OCI-LY7 (cell line): ENCODE measurements around the gene STPG3. TPM values are rescaled to one million over a fixed set of nuclear protein-coding genes. Genes with fewer than 3 reads are reported as not detected.

Experiments used
- BruUV-seq: library from RNA; stranded (reverse); fragments of 400-500 nt; replicated peaks from 2 replicates; lab custom pipeline; 2021; lab: Mats Ljungman, UMichigan
- CTCF ChIA-PET: fragments of 300-600 bp; sonication (Branson Sonifier 250); formaldehyde crosslinking; loops from one replicate; lab custom pipeline; 2022; ENCODE audit warnings: antibody characterized with exemption; ENCODE audit not compliant: unreplicated experiment; lab: Charles Lee
- POLR2A ChIA-PET: fragments of 300-600 bp; sonication (Branson Sonifier 250); formaldehyde crosslinking; loops from one replicate; lab custom pipeline; 2022; ENCODE audit warnings: antibody characterized with exemption; lab: Charles Lee
- DNase-seq: peaks from one replicate; pipeline ENCODE4 v3.0.0-alpha.2; 2015; ENCODE audit warnings: low spot score
- H2AFZ ChIP-seq: fragments of 200-600 bp; sonication (generic), shearing (Covaris generic); 2 replicates; pipeline ENCODE4 v1.6.1; 2014; ENCODE audit warnings: mild to moderate bottlenecking, antibody characterized with exemption, low read length, moderate library complexity
- H3K27ac ChIP-seq: fragments of 200-600 bp; sonication (generic); 2 replicates; pipeline ENCODE4 v1.5.1; 2014; ENCODE audit warnings: mixed run types, low read depth, mild to moderate bottlenecking, moderate library complexity, low read length, inconsistent platforms; ENCODE audit not compliant: poor library complexity, severe bottlenecking
- H3K36me3 ChIP-seq: fragments of 200-600 bp; sonication (generic); 2 replicates; pipeline ENCODE4 v1.6.1; 2014; ENCODE audit warnings: mild to moderate bottlenecking, antibody characterized with exemption, low read length, moderate library complexity, mixed read lengths; ENCODE audit not compliant: insufficient read depth
- H3K4me1 ChIP-seq: fragments of 200-600 bp; sonication (generic); 2 replicates; pipeline ENCODE4 v1.5.1; 2014; ENCODE audit warnings: mild to moderate bottlenecking, low read length; ENCODE audit not compliant: insufficient read depth, poor library complexity, severe bottlenecking
- H3K4me2 ChIP-seq: fragments of 200-600 bp; sonication (generic); 2 replicates; pipeline ENCODE4 v1.6.1; 2014; ENCODE audit warnings: mild to moderate bottlenecking, low read length
- H3K4me3 ChIP-seq: fragments of 200-600 bp; sonication (generic); 2 replicates; pipeline ENCODE4 v1.5.1; 2014; ENCODE audit warnings: mild to moderate bottlenecking, low read depth, low read length; ENCODE audit not compliant: poor library complexity, severe bottlenecking
- H3K79me2 ChIP-seq: fragments of 200-600 bp; sonication (generic); 2 replicates; pipeline ENCODE4 v1.6.1; 2016; ENCODE audit warnings: low read depth, mild to moderate bottlenecking, low read length, moderate library complexity, mixed read lengths; ENCODE audit not compliant: insufficient read depth
- H3K9me2 ChIP-seq: fragments of 200-600 bp; sonication (generic); 2 replicates; pipeline ENCODE4 v1.6.1; 2016; ENCODE audit warnings: mild to moderate bottlenecking, low read length, mixed read lengths; ENCODE audit not compliant: insufficient read depth
- H3K9me3 ChIP-seq: fragments of 200-600 bp; sonication (generic); 2 replicates; pipeline ENCODE4 v1.6.1; 2014; ENCODE audit warnings: mild to moderate bottlenecking, mixed run types, low read length, mixed read lengths
- H4K20me1 ChIP-seq: fragments of 200-600 bp; sonication (generic); 2 replicates; pipeline ENCODE4 v1.6.1; 2014; ENCODE audit warnings: mild to moderate bottlenecking, antibody characterized with exemption, low read length, moderate library complexity, mixed read lengths; ENCODE audit not compliant: insufficient read depth
- CTCF ChIP-seq: fragments of 200-600 bp; sonication (generic); conservative IDR thresholded peaks from 2 replicates; pipeline ENCODE4 v1.5.1; 2014; ENCODE audit warnings: mild to moderate bottlenecking, antibody characterized with exemption, low read length, moderate library complexity, mixed read lengths
- EZH2phosphoT487 ChIP-seq: fragments of 200-600 bp; sonication (generic); IDR thresholded peaks from 2 replicates; pipeline ENCODE4 v1.6.1; 2018; ENCODE audit warnings: low read depth, borderline replicate concordance, mild to moderate bottlenecking, mixed run types, antibody characterized with exemption, low read length, moderate library complexity, mixed read lengths
- intact Hi-C: fragments of 100-400 bp; cut with micrococcal nuclease; formaldehyde crosslinking; loops from one replicate; pipeline ENCODE4 v1.10.0; 2022; ENCODE audit not compliant: unreplicated experiment
- total RNA-seq, 2 experiments: library from RNA; depleted of rRNA in 1 of 2; stranded (reverse); fragments of >200 nt in 1 of 2; shearing (Covaris generic) in 1 of 2; gene quantifications; 2 replicates each; pipeline ENCODE4 v1.2.3, GENCODE V29; 2014 to 2022

Gene STPG3
- total RNA-seq, 2 experiments from 2014 or later = 0.73 to 2.7 TPM

- intact Hi-C loops = no loop called here
Measured at GRCh38 chr9:137298401-137299202, 47.5 kb downstream of the STPG3 start.

GRCh38 chr9:137299203-137299565 lies 48.1 kb downstream of the STPG3 start:
- Histone ChIP-seq H3K4me3 (no peak overlapping the region), H4K20me1 (no peaks in the 10 kb centered on the region), H3K79me2 (no peaks in the 10 kb centered on the region), H3K27ac (no peak overlapping the region), H3K9me3 (no peaks in the 10 kb centered on the region; the same call in 1 of the 2 replicates), H2AFZ (no peak overlapping the region), H3K4me2 (no peak overlapping the region), H3K9me2 (no peaks in the 10 kb centered on the region), H3K4me1 (peaks cover 49% of the 10 kb centered on the region), H3K36me3 (no peaks in the 10 kb centered on the region)
- CTCF ChIA-PET = no interaction called here
- POLR2A ChIA-PET = no interaction called here
- TF ChIP-seq CTCF (no peak), EZH2phosphoT487 (no peak)
- intact Hi-C loops = no loop called here
- BruUV-seq = no TSS peak
- DNase-seq = no peak

More at GRCh38 chr9:137298401-137299202, 47.5 kb downstream of the STPG3 start:
- no peak for TF ChIP-seq EZH2phosphoT487
- no peak for TF ChIP-seq CTCF
- Histone ChIP-seq H3K79me2 (no peaks in the 10 kb centered on the region), H3K4me1 (peaks cover 49% of the 10 kb centered on the region), H3K4me3 (no peak overlapping the region), H3K9me3 (no peaks in the 10 kb centered on the region; the same call in 1 of the 2 replicates), H4K20me1 (no peaks in the 10 kb centered on the region), H2AFZ (no peak overlapping the region), H3K36me3 (no peaks in the 10 kb centered on the region), H3K4me2 (no peak overlapping the region), H3K27ac (no peak overlapping the region), H3K9me2 (no peaks in the 10 kb centered on the region)
- CTCF ChIA-PET = no interaction called here
- DNase-seq = no peak
- no TSS peak for BruUV-seq
- POLR2A ChIA-PET = no interaction called here

GRCh38 chr9:137299938-137300337 lies 48.9 kb downstream of the STPG3 start:
- BruUV-seq = TSS peak; percentile 91
- peak overlapping the region; percentile 60; the same call in 1 of the 2 replicates for H3K4me2 ChIP-seq

More at GRCh38 chr9:137299938-137300337, 48.9 kb downstream of the STPG3 start:
- H3K79me2 ChIP-seq = no peaks in the 10 kb centered on the region
- H3K9me3 ChIP-seq = no peaks in the 10 kb centered on the region
- peaks cover 49% of the 10 kb centered on the region for H3K4me1 ChIP-seq
- no peaks in the 10 kb centered on the region for H3K36me3 ChIP-seq
- intact Hi-C loops = loop anchor here (5.0 kb wide), 1 partner anchor 147 kb away; no protein-coding TSS in a partner anchor
- H2AFZ ChIP-seq = no peak overlapping the region
- TF ChIP-seq EZH2phosphoT487 = no peak
- no peak for TF ChIP-seq CTCF
- no peak overlapping the region for H3K4me3 ChIP-seq
- ChIA-PET CTCF (no interaction called here), POLR2A (no interaction called here)
- DNase-seq = no peak
- no peaks in the 10 kb centered on the region for H4K20me1 ChIP-seq
- H3K9me2 ChIP-seq = no peaks in the 10 kb centered on the region
- H3K27ac ChIP-seq = no peak overlapping the region
